Measurements from ENCODE around the gene IL1RAPL1.

Gene IL1RAPL1

DNA sequence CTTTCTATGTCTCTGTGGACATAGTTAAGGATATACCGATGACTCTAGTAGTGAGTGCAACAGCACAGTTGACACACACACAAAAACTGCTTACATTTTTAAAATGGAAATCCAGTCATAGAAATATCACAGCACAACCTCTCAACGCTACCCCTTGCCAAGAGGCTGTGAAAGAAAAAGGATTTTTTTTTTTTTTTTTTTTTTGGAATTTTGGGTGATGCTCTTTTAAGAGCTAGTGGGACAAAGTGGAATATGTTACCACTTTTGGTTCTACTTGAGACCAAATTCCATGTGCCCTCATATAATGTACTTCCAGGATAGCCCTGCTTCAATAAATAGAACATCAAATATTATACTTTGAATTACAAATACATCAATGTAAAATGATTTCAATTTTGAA, 1247.1 kb downstream of the IL1RAPL1 start:
- no peak for DNase-seq

DNA sequence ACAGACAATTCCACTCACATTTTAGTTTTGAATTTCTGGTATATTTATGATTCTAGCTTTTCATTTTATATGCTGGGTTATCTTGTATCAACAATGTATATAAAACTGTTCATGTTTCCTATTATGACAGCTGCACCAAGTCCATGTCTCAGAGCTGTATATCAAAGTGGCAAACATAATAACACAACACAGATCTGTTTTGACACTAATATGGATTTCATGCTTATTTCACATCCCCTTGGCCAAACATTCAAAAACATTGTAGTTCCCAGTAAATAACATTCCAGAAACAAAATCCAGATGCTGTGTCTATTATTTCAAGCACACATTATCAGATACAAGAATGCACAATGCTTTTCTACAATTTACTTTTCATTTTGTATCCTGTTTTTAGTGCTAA, 1247.5 kb downstream of the IL1RAPL1 start:
- no peak for DNase-seq

DNA sequence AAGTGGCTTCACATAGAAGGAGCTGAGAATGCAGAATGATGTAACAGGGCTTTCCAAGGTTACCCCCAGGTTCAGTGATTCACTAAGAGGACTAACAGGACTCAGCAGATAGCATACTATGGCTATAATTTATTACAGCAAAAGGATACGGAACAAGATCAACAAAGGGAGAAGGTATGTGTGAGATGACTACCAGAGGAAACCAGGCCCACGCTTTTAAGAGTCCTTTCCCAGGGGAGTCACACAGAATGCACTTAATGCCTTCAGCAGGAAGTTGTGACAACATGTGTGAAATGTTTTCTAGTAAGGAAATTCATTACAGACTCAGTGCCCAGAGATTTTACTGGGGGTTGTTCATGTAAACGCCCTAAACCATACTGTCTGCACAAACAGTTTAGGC, 1254.5 kb downstream of the IL1RAPL1 start:
- DNase-seq = no peak

DNA sequence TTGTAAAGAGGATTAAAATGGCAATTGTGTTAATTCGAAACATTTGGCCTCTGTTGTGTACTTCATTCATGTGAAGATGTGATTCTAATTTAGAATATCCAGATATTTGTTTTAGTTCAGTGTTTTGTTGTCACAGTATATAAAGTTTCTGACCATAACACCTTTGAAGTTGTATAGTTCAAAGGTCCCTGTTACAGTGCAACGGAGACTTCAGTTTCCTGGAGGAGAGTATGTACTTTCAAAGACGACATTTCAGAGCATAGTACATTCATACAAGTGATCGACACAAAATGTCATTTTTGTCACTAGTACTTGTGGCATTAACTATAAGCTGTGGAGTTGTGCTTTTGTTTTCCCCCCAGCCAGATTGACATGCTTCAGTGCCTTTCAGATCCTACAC, 1255.3 kb downstream of the IL1RAPL1 start:
- DNase-seq = no peak

DNA sequence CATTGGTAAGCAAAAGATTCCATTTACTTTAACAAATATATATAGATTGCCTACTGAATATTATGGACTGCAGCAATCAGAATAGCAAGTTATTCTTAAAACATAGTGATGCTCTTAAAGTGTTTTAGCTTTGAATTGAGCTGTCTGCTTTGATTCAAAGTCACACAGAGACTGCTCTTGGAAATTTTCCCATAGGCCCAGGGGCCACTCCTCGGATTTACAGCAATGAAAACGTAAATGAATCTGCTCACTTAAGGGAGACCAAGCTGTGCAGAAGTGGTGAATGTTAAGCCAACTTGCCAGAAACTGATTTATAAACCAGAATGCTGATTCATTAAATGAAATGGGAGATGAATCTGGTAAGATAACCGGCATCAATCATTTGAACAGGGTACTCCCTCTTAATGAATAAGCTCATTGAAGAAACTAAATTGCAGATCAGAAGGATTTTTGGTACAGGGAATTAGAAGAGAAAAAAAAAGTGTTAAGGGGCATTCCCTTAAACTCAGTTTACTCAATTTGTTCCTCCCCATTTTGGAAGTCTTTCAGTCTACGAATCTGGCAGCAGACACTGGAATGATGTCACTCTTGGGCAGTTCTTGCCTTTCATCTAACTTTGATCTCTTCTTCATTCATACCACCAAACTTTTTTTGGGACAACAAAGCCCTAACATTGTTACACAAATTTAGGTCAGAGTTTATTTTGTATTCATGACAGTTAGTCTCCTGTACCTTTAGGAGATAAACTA, 1264.8 kb downstream of the IL1RAPL1 start:
- DNase-seq = no peak

DNA sequence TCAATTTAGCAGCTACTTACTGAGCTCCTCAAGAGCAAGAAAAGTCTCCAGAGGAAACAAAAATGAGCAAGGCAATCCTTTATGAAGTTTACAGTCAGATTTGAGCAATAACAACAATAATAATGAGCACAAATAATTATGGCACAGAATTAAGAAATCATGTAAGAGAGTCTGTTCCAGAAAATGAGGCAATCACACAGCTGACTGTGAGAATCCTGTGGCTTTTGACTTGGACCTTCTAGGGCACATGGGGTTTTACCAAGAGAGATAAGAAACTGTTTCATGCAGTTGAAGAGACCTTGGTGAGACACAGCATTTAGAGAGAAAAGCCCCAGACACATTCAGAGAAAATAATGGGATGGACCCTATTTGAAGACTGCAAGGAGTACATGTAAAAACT, 1265.5 kb downstream of the IL1RAPL1 start:
- DNase-seq = no peak

DNA sequence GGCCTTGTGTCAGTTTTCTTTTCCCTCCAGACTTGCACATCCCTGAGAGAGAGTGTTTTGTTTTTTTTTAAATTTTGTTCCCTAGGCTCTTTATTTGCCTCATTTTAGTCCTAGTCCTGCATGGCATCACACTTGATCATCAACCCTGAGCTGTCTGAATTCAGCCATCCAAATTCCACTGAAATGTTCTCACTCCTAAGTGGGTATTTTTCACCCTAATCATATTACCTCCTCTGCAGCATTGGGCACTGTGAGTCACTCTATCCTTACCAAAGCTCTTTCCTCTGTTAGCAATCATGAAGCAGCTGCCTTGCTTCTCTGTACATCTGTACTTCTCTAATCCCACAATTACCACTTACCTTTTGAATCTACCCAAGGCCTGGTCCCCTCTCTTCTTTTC, 1271.5 kb downstream of the IL1RAPL1 start:
- DNase-seq = peak; percentile 1

DNA sequence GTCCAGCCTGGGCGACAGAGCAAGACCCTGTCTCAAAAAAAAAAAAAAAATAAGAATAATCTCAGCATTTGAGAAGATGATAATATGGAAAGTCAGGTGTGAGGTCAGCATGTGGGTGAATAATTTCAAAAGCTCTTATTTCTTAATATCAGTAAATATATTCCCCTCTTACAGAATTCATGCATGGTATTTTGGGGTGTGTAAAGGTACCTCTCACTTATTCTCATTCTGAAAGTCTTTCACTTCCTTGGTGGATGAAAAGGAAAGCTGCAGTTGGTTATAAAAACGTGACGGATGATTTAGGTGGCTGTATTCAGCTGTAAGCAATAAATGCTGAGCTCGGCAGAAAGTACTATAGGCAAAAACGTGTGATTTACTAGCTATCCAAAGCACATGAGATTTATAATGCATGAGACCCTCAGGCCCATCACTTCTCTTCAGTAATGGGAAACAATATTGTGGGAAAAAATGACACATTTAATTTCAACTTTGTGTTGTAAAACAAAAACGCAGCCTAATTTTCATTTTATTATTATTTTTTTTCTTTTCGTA, 1275.0 kb downstream of the IL1RAPL1 start:
- no peak for DNase-seq

DNA sequence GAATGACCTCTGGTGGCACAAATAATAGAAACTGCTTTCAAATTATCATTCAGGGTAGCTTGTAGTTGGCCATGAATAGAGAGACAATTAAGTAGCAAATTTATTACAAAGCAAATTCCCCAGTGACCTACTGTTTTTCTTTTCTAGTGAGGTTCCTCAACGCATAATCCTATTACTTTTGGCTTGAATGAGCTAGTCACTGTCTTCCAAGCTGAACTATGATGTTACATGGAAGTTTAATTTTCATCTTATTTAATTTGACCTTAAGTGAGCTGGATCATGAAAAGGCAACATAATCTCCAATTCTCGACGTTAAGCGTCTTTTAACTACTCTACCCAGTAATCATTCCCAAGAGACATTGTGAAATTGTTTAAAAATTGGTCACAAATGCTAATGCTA, 1280.7 kb downstream of the IL1RAPL1 start:
- DNase-seq = no peak

DNA sequence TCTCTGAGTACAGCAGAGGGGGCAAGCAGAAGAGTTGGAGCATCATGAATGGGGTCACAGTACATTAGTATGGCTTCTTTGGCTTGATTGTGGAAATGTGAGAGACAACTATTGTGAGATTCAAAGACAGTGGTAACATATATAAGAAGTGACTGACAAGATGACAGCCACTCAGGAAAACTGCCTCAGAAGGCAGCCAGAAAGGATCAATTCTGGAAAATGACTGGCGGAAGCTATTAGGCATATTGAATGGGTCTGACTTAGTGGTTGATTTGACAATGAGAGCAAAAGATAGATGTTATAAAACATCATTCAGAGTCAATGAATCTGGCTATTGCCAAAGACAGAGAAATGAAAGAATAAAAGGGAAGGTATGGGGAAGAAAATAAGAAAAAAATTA, 1282.6 kb downstream of the IL1RAPL1 start:
- DNase-seq = no peak

DNA sequence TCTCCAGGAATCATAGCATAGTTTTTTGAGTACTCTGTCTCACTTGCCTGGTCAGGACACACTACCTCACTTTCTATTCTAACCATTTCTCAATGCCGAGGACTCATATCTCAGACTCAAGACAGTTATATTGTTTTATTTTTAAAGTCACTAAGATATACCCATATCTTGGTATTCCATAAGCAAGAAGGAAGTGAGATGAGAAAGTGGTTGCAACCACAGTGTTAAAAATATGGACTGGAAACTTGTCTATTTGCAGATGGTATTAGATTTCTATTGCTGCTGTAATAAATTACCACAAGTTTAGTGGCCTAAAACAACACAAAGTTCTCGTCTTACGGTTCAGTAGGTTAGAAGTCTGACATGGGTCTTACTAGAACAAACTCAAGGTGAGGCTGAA, 1283.4 kb downstream of the IL1RAPL1 start:
- DNase-seq = no peak

DNA sequence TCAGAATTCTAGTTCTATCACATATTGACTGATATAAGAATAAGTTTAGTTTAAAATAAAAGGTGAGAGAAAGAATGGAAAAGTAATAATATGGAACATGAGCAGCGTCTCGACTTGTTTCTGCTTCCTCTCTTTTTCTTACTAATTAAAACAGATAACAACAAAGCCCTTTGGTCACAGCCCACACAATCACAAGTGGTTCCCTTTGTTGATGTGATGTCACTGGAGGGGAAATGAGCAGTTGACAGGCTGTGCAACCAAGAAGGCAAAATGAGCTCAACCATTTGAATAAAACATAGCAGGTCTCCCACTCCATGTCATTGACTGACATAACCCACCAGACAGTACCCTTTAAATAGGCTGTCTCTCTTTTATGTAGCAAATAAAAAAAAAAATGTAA, 1285.6 kb downstream of the IL1RAPL1 start:
- no peak for DNase-seq

DNA sequence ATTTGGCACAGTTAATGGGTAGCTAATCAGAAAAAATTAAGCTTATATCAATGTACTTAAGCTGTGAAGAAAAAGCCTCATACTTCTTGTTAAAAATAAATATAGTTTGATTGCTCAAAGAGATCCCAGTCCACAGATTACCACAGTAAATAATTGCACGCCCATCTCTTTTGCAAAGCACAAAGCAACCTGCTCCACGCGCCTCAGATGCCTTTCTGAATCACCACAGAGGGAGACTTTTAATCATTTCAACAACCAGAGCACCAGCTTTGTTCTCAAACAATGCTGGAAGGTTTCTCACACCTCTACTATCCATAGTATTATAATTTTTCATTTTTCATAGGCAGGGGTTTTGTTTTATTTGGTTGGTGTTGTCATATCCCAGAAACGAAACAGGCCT, 1289.5 kb downstream of the IL1RAPL1 start:
- DNase-seq = no peak

DNA sequence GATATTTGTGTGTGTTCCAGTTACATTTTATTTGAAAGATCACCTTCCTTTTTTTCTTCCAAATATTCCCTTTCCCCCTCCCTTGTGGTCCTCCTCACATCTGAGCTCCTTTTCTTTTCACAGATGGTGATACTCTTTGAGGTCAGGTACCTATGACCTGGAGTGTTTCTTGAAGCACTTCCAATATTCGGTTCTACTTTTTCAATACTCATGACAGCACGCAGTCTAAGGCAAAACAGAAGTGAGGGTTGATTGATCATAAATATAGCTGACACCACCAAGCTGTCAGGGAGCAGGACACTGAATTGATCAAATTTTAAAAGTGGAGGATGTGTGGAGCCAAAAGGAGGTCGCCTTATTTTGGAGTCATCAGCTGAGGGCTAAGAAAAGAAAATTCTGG, 1293.7 kb downstream of the IL1RAPL1 start:
- no peak for DNase-seq

DNA sequence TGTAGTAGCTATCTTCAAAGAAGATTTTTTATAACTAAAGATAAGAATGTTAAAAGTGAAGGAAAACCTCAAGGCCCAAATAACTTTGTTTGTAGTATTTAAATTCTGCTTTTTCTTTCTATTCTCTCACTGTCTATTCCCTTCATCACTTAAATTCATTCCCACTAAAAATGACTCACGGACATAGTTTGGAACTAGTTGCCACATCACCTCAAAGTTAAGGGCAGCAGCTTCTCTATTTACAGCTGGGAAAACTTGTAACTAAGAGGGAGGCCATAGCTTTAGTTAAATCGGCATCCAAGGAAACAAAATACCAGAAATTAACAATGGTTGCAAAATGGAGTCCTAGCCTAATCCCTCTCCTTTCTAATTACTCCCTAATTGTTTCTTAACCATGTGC, 1302.8 kb downstream of the IL1RAPL1 start:
- DNase-seq = no peak

DNA sequence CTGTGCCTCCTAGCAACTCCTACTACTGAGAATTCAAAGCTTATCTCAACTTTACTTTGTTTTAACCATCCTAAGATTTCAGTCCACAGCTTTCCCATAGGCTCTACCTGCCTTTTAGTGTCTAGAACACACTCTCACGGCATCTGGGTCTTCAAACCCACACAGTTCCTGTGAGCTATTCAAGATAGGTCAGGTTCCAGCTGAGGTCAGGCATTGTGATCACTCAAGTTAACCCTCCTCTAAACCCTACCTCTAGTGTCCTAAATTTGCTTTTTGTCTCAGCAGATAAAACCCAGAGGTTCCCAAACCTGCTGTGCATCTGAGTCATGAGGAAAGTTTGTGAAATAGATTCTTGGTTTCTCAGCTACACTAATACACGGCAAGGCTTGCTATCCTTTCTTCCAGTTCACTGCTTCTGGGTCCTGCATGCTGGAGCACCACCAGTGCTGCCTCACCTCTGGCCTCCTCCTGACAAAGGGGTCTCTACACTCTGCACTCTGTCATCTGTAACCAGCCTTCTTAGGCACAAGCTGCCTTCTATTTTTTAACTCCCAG, 1303.5 kb downstream of the IL1RAPL1 start:
- no peak for DNase-seq

DNA sequence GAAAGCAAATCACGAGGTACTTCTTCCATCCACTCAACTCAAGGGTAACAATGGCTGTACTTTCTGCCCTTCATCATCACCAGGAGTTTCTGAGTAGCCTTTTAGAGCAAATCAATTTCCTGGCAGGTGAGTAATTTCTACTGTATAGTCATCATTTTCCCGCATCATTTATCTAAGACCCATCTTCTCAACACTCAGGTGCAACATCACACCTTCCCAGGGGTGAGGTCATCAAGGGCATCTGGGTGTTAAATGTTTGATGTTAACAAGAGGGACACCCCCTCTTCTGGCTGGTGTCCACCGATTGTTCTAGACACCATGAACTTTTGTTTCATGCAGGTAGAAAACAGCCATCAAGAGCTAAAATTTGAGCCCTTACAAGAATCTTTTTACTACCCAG, 1314.8 kb downstream of the IL1RAPL1 start:
- no peak for DNase-seq

DNA sequence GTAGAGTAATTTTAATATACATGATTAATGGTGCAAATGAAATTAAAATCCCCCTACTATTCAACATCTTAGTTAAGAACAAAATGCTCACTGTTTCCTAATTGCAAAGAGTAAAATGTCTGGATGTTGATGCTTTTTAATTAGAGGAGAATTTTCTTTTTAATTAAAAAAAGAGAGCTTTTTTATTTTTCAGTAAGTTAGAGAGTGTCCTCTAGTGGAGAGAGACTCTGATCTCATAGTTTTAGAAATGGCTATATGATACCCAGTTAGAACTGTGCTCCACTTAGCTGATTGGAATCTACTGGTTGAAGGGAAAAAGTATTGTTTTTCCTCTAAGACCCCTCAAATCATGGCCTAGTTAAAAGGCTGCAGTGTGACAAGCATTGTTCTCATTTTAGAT, 1316.1 kb downstream of the IL1RAPL1 start:
- DNase-seq = no peak

DNA sequence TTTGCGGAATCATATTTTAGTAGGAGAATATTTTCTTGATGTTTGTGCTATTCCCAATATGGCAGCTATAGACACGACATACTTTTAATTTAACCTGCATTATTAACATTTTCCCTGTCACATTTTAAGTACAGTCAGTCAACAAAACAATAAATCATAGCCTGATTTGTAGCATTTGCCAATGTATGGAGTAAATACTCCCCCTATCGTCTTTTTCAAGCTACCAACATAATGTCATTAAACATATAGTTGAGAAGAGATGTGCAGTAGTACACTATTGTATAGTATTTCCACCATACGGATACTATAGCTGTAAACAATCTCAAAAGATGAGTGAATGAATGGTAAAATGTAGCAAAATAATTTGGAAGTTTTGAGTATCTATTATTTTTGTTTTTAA, 1324.4 kb downstream of the IL1RAPL1 start:
- no peak for DNase-seq

DNA sequence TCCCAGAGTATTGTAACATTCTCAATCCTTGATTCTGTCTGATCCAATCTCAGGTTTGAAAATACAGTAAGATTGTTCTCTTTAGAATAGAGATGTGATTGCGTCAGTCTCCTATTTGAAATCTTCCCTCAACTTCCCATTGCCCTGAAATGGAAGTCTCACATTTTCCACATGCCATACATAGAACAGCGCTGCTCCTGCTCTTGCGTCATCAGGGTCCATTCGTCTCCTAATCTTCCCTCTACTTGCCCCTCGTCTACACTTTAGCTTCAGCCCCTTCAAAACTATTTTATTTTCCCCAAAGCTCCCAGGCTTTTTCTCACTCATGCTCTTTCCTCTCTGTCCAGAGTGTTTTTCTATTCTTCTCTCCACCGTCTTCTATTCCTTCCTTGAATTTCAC, 1326.4 kb downstream of the IL1RAPL1 start:
- DNase-seq = no peak

DNA sequence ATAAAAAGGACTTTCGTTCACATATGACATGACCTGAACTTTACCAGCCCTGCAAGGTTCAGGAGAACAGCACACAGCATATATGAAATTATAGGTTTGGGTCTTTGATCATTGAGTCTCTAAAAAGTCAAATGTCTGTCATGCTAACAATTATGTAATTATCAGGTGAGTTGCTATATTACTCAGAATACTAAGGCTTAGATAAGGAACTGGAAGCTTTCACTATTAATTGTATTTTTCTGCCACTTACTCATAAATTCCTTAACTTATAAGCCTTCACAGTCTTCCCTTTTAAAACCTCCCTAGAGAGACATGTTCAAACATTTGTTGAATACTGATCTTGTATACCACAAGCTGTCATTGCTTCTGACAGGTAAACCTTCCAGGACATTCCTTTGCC, 1335.4 kb downstream of the IL1RAPL1 start:
- DNase-seq = no peak

DNA sequence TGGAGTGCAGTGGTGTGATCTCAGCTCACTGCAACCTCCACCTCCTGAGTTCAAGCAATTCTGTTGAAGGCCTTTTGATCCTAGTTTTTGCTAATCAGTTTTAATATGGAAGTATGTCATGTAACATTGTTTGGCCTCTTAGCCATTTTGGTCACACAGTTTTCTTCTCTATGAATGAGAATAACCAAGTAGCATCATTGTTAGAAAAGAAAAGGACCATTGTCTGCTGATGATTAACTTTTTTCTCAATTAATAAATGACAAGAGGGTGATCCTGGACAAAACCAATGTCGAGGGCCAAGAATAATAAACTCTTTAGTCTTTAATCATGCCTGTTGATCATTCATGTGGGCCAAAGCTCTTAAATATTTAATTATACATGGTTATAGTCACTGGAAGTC, 1338.8 kb downstream of the IL1RAPL1 start:
- peak; percentile 43 for DNase-seq

DNA sequence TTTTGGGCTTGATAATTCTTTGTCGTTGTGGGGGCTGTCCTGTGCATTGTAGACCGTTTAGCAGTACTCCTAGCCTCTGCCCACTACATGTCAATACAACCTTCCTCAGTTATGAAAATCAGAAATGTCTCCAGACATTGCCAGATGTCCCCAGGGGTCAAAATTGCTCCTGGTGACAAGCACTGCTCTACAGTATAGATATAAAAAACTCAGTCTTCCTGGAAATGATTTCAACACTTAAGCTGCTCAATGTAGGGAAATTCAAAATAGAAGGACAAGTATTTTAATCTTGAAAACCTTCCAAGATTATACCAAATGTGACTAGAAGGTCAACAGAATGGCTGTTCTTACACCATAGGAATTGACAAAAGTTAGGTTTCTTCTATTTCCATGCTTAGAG, 1339.4 kb downstream of the IL1RAPL1 start:
- no peak for DNase-seq

DNA sequence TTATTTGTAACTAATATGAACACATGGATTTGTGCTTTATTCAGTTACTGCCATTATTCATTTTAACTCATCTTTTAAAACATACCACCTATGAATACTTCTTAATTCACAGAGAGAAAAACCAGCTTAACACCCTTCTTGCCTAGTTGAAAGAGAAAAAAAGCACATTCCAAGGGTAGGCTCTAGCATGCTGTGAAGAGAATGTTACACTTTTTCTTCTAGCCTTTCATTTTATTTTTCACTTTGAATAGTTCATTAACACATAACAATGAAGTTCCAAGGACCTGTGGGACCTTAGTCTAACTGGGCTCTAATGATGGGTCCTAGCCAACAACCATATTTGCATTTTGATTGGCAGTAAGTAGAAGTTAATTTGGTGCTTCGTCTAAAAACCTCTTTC, 1348.2 kb downstream of the IL1RAPL1 start:
- DNase-seq = no peak

DNA sequence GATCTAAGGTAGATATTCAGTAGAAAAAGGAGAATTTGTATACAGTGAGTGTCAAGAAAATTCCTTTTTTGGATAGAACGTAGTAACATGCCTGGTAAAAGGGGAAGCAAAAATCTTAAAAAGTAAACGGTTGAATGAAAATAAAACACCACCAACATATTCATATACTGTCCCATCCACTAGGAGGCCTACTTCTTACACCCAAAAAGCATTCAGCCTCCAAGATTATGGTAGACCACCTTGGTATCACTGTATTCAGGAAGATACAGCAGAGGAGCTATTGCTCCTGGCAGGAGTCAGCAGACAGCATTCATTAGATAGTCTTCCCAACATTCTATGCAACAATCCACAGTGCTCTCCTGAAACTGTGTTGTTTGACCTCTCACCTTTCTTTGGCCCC, 1353.5 kb downstream of the IL1RAPL1 start:
- no peak for DNase-seq

Measured in kidney glomerular epithelial cell (primary cell).